Germinal center (tissue), 1 donor: ENCODE results near the gene RUSF1.
A peak's percentile ranks its signal among the peaks of the same experiment; 100 is the strongest.
"Not testable (repeated sequence)": the region's sequence is repeated elsewhere in the genome, so short reads cannot be mapped to it uniquely, and the experiment has no call there.

ENCODE experiments used
- DNase-seq: peaks from one replicate; pipeline ENCODE4 v3.0.0; 2012; ENCODE audit warnings: mixed read lengths, low spot score

Gene RUSF1

GRCh38 chr16:31507929-31508705 is at the start of gene RUSF1:
RUSF1 (minus strand) TSS chr16:31508391; CDS start chr16:31508373, 18 bp downstream.
- DNase-seq = peak; percentile 74

- no peak for DNase-seq
Measured at GRCh38 chr16:31542763-31543162, 34.6 kb upstream of the RUSF1 start.

DNA sequence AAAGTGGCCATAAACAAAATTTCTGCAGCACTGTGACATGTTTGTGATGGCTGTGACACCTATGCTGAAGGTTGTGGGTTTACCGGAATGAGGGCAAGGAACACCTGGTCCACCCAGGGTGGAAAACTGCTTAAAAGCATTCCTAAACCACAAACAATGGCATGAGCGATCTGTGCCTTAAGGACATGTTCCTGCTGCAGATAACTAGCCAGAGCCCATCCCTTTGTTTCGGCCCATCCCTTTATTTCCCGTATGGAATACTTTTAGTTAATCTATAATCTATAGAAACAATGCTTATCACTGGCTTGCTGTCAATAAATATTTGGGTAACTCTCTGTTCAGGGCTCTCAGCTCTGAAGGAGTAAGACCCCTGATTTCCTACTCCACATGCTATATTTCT is 31.6 kb upstream of the RUSF1 start:
- not testable (repeated sequence) for DNase-seq

GRCh38 chr16:31538243-31538598 is 30.0 kb upstream of the RUSF1 start:
- not testable (repeated sequence) for DNase-seq

DNA sequence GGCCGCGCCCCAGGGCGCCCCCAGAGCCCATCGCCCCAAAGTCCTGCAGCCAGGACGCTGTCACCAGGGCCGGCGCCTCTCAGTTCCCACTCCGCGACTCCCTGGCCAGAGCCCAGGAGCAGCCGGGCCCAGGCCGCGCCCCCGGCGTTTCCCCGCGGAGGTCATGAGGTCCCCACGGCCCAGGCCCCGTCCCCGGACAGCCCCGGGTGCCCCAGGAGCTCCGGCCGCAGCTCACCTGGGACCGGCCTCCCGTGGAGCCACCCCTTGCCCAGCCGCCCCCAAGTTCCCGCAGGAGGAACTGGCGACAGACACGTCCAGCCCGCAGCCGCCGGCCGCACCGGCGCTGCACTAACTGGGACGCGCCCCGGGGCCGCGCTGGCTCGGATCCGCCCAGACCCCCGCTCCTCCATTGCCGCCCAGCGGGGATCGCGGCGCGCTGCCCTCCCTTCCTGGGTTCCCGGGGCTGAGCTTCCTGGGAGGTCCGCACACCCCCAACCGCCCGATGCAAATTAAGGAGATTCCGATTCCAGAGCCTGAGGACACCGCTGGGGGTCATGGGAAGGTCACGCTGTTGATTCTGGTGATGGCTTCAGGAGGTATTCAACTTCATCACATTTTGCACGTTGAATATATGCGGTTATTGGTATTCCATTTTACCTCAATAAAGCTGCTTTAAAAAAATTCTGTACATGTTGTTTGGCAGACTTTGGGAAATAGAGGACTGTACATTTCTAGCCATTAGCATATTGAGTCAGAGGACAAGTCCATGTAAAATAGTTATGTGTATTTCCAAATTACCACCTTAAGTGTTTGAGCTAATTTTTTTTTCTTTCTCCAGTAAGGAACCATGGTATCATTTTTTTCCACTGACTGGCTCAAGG is 29.4 kb upstream of the RUSF1 start:
- DNase-seq = no peak

- no peak for DNase-seq
Measured at GRCh38 chr16:31536804-31537361, 28.7 kb upstream of the RUSF1 start.

DNA sequence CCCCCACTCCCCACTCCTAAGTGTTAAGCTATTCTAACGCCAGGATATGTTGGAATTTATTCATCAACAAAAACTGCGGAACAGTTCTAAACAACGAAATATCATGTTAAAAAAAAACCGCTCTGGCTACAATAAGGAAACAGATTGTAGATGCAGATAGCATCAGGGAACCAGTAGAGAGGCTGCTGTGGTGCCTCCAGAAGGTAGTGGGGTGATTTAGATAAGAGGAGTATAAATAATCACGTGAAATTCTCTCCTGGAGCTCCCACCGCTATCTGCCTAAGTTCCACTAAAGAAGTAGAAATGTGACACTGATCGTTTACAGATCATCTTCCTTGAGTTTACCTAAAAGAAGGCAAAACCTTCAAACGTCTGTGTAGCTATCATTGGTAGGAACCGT is 27.5 kb upstream of the RUSF1 start:
- no peak for DNase-seq

GRCh38 chr16:31532896-31533295 is 24.7 kb upstream of the RUSF1 start:
- no peak for DNase-seq

DNA sequence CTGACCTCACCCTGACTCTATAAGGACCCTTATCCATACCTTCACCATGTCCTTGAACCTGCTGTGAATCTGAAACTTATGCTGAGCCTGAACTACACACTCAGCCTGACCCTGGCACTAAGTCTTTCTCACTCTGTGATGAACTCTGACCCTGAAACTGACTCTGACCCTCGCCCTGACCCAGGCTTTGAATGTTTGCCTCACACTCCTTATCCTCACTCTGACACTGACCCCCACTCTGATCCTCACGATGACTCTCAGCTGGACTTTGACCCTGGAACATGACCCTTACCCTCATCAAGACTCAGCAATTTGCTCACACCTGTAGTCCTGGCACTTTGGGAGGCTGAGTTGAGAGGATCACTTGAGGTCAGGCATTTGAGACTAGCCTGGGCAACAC is 23.9 kb upstream of the RUSF1 start:
- no peak for DNase-seq

GRCh38 chr16:31531096-31531495 is 22.9 kb upstream of the RUSF1 start:
- no peak for DNase-seq

DNA sequence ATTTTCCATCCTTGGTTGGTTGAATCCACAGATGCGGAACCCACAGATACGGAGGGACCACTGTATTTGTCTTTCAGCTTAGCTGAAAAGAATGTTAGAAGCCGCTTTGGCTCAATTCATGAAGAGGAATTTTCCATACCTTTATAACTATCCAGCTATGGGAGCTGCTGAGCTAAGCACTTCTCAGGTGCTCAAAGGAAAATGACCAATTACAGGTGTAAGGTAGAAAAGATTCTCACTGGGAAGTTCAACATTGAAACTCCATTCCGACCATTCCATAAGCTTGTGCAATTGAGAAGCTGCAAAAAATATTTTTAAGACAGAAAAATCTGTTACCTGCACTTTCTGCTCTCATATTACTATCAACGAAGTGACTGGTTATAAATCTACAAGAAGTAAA is 22.2 kb upstream of the RUSF1 start:
- DNase-seq = no peak

DNA sequence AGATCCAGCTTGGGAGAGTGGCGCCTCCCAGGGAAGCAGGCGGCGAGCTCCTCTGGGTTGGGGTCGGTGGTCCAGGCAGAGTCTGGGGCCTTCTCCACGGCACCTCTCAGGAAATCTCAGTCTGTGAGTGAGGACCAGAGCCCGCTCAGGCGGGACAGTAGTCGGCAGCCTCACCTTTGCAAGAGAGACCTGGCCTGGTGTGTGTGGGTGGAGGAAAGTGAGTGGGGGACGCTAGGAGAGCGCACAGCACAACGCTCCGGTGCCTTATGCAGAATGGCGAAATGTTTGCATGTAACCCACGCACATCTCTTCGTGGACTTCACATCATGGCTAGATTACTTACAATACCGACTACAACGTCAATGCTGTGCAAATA is 21.7 kb upstream of the RUSF1 start:
- no peak for DNase-seq

DNA sequence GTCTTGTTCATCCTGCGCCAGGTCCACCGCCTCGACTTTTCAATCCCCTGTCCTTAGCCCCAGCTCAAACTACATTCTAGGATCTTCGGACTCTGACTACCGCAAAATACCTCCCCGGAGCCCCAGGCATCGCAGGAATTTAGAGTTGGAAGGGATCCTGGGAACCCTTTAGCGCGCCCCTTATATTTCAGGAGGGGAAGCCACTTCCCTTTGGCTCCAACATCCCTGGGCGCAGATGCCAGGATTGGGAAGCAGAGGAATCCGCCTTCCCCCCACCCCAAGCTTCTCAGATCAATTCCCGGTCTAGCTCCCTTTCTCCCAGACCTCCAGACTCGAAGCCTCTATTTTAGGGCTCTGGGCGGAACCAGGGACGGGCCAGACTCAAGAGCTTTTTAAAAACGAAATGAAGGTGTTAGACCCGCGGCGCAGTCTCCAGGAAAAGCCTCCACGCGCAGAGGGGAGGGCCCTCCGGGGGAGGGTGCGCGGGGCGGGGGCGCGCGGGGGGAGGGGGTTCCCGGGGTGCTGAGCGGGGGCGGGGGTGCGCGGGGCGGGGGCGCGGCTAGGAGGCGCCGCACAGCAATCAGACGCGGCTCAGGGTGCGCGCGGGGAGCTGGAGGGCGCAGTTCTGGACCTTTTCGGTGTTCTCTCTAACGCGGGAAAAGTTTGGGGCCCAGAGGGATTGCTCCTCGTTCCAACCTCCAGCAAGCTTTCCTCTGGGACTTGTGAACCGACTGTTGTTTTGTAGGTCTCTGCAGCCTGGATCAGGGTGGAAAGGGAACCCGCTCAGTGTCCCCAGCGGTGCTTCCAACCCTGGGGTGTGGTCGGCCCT is 21.1 kb upstream of the RUSF1 start:
- no peak for DNase-seq

- DNase-seq = no peak
Measured at GRCh38 chr16:31528523-31529107, 20.4 kb upstream of the RUSF1 start.

- DNase-seq = no peak
Measured at GRCh38 chr16:31527734-31528274, 19.6 kb upstream of the RUSF1 start, which contains the start of gene AHSP. AHSP (plus strand) TSS chr16:31527900; CDS start chr16:31528140, 240 bp downstream.

DNA sequence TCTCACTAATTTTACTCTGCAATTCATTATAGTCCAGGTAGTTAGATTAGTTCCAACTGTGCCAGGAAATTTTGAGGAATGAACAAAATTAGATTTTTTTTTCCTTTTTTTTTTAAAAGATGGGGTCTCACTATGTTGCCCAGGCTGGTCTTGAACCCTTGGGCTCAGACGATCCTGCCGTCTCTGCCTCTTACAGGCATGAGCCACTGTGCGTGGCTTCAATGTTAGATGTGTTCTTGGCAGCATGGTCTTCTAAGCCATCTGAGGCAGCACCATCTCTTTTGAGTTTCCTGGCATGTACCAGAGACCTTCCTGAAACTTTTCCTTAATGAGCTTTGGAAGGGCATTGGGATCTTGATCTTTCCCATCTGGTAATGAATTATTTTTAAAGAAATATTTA is 16.9 kb upstream of the RUSF1 start:
- DNase-seq = no peak

- not testable (repeated sequence) for DNase-seq
Measured at GRCh38 chr16:31523768-31524167, 15.6 kb upstream of the RUSF1 start.

GRCh38 chr16:31522071-31522470 is 13.9 kb upstream of the RUSF1 start:
- DNase-seq = no peak

DNA sequence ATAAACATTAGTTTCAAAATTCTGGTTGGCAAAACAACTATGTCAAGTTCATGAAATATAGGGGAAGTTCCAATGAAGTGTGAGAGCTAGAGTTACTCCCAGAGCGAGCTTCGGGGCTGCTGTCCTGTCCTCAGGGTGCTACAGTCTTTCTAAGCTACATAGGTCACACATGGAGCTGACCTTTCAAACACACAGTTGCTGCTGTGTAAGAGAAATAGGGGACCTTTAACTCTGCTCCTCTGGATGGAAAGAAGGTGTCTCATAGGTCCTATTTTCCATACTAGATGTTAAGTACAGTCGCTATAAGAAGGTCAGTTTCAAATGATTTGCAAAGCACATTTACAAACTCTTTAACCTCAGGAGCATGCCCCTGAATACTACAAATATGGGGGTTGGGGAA is 13.2 kb upstream of the RUSF1 start:
- no peak for DNase-seq

DNA sequence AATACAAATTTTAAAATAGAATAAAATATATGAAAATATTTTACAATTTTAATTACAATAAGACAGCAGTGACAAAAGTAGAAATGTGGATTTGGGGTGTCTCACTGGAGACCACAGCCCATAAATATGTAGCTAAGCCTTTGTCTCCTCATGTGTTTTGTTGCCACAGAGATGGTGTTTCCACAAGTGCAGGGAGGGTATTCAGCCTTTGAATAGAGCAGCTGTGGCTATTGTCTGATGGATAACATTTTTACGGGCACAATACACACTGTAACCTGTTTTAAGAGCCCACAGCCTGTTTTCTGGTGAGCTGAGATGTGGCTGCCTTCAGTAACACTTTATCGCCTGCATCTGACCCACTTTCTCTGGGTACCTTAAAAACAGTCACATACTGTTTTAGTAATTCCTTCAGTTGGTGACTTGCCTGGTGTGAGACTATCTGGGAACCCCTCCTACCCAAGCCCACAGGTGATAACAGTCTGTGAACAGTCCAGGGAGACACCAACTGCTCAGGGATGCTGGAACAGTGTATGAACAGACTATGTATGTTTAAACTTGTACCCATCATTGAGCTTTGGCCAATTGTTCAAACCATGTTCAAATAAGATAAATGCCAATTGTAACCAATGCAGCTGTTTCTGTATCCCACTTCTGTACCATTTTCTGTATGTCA is 11.7 kb upstream of the RUSF1 start:
- DNase-seq = no peak
